Erythroblast (primary cell): ENCODE data around the gene LLGL1.

ENCODE experiments used
- GATA1 ChIP-seq: IDR thresholded peaks from 2 replicates; pipeline ENCODE4 v1.6.1; 2011; ENCODE audit warnings: low read depth, mild to moderate bottlenecking, control low read depth, low read length, moderate library complexity
- POLR2A ChIP-seq: IDR thresholded peaks from 2 replicates; pipeline ENCODE4 v1.6.1; 2011; ENCODE audit warnings: mild to moderate bottlenecking, low read length

- no peak for TF ChIP-seq POLR2A
- no peak for TF ChIP-seq GATA1
Observed at GRCh38 chr17:18246880-18247612, 21.6 kb downstream of the LLGL1 start.
